Nasal cavity respiratory epithelium epithelial cell of viscerocranial mucosa (primary cell): ENCODE results near the gene KANSL2. TPM values are rescaled to one million over a fixed set of nuclear protein-coding genes. Genes with fewer than 3 reads are reported as not detected.

Experiments
- total RNA-seq: library from RNA; depleted of rRNA; stranded (reverse); fragments of >200 nt; gene quantifications from 2 replicates; pipeline ENCODE4 v1.2.3, GENCODE V29; 2014

The KANSL2 gene
- total RNA-seq = 61.7 and 87.1 TPM in 2 replicates

GRCh38 chr12:48681710-48682532, at the start of gene KANSL2:
Gene KANSL2, minus strand, starts transcription at chr12:48682238. Its CDS starts 606 bp downstream, at chr12:48681632.

DNA sequence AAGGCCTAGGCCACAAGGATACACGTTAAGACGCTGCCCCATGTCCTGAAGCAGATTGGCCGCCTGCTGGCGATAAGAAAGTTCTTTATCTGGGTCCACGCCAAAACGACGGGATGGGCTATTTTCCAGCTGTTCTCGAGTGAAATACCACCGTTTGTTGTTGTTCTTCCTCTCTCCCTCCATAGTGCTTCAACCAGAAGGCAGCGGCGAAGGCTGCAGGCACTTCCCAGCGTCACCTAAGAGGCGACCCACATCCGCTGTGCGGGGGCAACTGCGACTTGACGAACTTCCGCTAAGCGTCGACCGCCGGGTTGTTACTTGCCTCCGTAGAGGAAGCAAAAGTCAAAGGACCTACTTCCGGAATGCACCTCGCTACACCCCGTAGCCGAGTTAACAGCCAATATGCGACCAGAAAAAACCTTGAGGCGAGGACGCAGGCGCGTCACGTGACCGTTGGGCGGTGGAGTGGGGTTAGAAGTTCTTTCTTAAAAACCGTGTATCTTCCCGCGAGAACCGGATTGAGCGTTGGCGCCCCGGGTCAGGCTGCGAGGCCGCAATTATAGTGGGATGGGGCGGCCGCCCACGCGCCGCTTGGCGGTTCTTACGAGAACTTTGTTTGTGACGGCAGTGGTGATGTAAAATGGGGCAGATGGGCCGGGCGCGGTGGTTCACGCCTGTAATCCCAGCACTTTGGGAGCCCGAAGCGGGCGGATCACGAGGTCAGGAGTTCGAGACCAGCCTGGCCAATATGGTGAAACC, 34.6 kb upstream of the KANSL2 start, which contains the start of gene CCNT1:
CCNT1 (minus strand) TSS at position 215 of the 759 bp plus-strand sequence; CDS start at position 183, 32 bp downstream.

Other genes with a start within 250 kb of the KANSL2 start
- not detected in 2 replicates for gene ANP32D, start 209.7 kb downstream of the KANSL2 start, total RNA-seq
- gene C12orf54, start 199.7 kb downstream of the KANSL2 start, total RNA-seq = 3.5 and 5.1 TPM in 2 replicates
- gene OR8S1, start 156.6 kb downstream of the KANSL2 start, total RNA-seq = not detected in 2 replicates
- gene LALBA, start 112.2 kb downstream of the KANSL2 start, total RNA-seq = not detected in 2 replicates
- gene CCNT1, start 34.5 kb upstream of the KANSL2 start, total RNA-seq = 38.9 and 42.0 TPM in 2 replicates
- 19.1 and 38.7 TPM in 2 replicates for gene ADCY6, start 106.9 kb upstream of the KANSL2 start, total RNA-seq
- gene CACNB3, start 136.3 kb upstream of the KANSL2 start, total RNA-seq = 7.5 and 19.0 TPM in 2 replicates
- 67.0 and 95.1 TPM in 2 replicates for gene DDX23, start 169.9 kb upstream of the KANSL2 start, total RNA-seq
- 0.78 and 4.1 TPM in 2 replicates for gene RND1, start 183.6 kb upstream of the KANSL2 start, total RNA-seq
- 6.2 and 20.5 TPM in 2 replicates for gene FKBP11, start 243.3 kb upstream of the KANSL2 start, total RNA-seq